Neural cell (in vitro differentiated cells): ENCODE results near the gene NIF3L1.

Experiments used
- CTCF ChIP-seq: fragments of 450-650 bp; IDR thresholded peaks from 2 replicates; pipeline ENCODE4 v1.5.1; 2014; ENCODE audit warnings: antibody characterized with exemption, mild to moderate bottlenecking, moderate library complexity; ENCODE audit not compliant: poor library complexity, severe bottlenecking
- EP300 ChIP-seq: fragments of 450-650 bp; conservative IDR thresholded peaks from 2 replicates; pipeline ENCODE4 v1.6.1; 2014; ENCODE audit warnings: antibody characterized with exemption, mild to moderate bottlenecking, moderate library complexity; ENCODE audit not compliant: poor library complexity, severe bottlenecking
- EZH2 ChIP-seq: fragments of 200-600, 300-800 bp; shearing (Covaris generic), sonication (generic); IDR thresholded peaks from 2 replicates; pipeline ENCODE4 v1.6.1; 2014; ENCODE audit warnings: antibody characterized with exemption, low read length, borderline replicate concordance, mild to moderate bottlenecking; ENCODE audit not compliant: insufficient read depth, poor library complexity, severe bottlenecking
- MXI1 ChIP-seq: fragments of 450-650 bp; conservative IDR thresholded peaks from 2 replicates; pipeline ENCODE4 v1.6.1; 2014; ENCODE audit warnings: antibody characterized with exemption, mild to moderate bottlenecking; ENCODE audit not compliant: poor library complexity, severe bottlenecking
- POLR2AphosphoS5 ChIP-seq: IDR thresholded peaks from 2 replicates; pipeline ENCODE4 v1.6.1; 2012
- RAD21 ChIP-seq: fragments of 450-650 bp; conservative IDR thresholded peaks from 2 replicates; pipeline ENCODE4 v1.6.1; 2014; ENCODE audit warnings: antibody characterized with exemption, mild to moderate bottlenecking, moderate library complexity
- REST ChIP-seq: IDR thresholded peaks from 2 replicates; pipeline ENCODE4 v1.6.1; 2012; ENCODE audit warnings: borderline replicate concordance
- SMC3 ChIP-seq: fragments of 450-650 bp; conservative IDR thresholded peaks from 2 replicates; pipeline ENCODE4 v1.6.1; 2014; ENCODE audit warnings: antibody characterized with exemption, mild to moderate bottlenecking, moderate library complexity; ENCODE audit not compliant: poor library complexity
- TAF1 ChIP-seq: IDR thresholded peaks from 2 replicates; pipeline ENCODE4 v1.6.1; 2012; ENCODE audit warnings: low read depth

GRCh38 chr2:200922439-200922838, 33.3 kb downstream of the NIF3L1 start:
- TF ChIP-seq CTCF (no peak), REST (no peak), POLR2AphosphoS5 (no peak), EZH2 (no peak), TAF1 (no peak), MXI1 (no peak), RAD21 (no peak), EP300 (no peak), SMC3 (no peak)
